ENCODE data around the gene SLC25A42.

GRCh38 chr19:19057317-19057716 is 6.5 kb upstream of the SLC25A42 start:
- TF ChIP-seq CTCF (IDR thresholded peaks at IDR 0.05): no peak
- no peak for TF ChIP-seq POLR2A (IDR thresholded peaks at IDR 0.05)
